Measurements from ENCODE around the gene PRDM16.

DNA sequence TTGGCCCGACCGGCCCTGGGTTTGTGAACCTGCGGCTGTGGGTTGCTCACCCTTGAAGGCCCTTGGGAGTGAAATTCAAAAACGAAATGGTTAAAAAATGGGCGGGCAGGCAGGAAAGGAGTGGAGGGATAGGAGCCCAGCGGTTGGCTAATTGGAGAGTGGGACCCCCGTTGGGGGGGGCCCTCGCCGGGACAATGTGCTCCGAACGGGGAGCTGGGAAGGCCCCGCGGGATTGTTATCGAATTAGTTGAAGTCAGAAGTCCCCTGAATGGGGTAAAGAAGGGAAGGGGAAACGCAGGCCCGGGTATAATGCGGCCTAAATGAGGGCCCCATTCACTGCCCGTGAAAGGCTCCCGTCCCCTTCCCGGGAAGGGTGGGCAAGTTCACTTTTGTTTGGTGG is 135.7 kb downstream of the PRDM16 start:
- TF ChIP-seq MXD4 (CRISPR knock-in tag; IDR thresholded peaks at IDR 0.05; ENCODE audit: borderline replicate concordance) (no peak), RELA (CRISPR knock-in tag; IDR thresholded peaks at IDR 0.05; ENCODE audit: borderline replicate concordance) (no peak), FOXK1 (CRISPR knock-in tag; IDR thresholded peaks at IDR 0.05) (no peak), JUN (CRISPR knock-in tag; IDR thresholded peaks at IDR 0.05) (no peak), ZNF232 (CRISPR knock-in tag; IDR thresholded peaks at IDR 0.05) (no peak), ZNF138 (CRISPR knock-in tag; conservative IDR thresholded peaks at IDR 0.05) (no peak)
- TF ChIP-seq, protein P1, sequence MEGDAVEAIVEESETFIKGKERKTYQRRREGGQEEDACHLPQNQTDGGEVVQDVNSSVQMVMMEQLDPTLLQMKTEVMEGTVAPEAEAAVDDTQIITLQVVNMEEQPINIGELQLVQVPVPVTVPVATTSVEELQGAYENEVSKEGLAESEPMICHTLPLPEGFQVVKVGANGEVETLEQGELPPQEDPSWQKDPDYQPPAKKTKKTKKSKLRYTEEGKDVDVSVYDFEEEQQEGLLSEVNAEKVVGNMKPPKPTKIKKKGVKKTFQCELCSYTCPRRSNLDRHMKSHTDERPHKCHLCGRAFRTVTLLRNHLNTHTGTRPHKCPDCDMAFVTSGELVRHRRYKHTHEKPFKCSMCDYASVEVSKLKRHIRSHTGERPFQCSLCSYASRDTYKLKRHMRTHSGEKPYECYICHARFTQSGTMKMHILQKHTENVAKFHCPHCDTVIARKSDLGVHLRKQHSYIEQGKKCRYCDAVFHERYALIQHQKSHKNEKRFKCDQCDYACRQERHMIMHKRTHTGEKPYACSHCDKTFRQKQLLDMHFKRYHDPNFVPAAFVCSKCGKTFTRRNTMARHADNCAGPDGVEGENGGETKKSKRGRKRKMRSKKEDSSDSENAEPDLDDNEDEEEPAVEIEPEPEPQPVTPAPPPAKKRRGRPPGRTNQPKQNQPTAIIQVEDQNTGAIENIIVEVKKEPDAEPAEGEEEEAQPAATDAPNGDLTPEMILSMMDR (IDR thresholded peaks at IDR 0.05) = no peak
- TF ChIP-seq, protein P2, sequence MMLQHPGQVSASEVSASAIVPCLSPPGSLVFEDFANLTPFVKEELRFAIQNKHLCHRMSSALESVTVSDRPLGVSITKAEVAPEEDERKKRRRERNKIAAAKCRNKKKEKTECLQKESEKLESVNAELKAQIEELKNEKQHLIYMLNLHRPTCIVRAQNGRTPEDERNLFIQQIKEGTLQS (CRISPR knock-in tag; conservative IDR thresholded peaks at IDR 0.05) = no peak
- TF ChIP-seq, protein P3, sequence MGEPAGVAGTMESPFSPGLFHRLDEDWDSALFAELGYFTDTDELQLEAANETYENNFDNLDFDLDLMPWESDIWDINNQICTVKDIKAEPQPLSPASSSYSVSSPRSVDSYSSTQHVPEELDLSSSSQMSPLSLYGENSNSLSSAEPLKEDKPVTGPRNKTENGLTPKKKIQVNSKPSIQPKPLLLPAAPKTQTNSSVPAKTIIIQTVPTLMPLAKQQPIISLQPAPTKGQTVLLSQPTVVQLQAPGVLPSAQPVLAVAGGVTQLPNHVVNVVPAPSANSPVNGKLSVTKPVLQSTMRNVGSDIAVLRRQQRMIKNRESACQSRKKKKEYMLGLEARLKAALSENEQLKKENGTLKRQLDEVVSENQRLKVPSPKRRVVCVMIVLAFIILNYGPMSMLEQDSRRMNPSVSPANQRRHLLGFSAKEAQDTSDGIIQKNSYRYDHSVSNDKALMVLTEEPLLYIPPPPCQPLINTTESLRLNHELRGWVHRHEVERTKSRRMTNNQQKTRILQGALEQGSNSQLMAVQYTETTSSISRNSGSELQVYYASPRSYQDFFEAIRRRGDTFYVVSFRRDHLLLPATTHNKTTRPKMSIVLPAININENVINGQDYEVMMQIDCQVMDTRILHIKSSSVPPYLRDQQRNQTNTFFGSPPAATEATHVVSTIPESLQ (CRISPR knock-in tag; IDR thresholded peaks at IDR 0.05) = no peak
